22Rv1 (cell line): ENCODE data around the gene ATP11A.

Source experiments
- CTCF ChIP-seq: fragments of 450-650 bp; IDR thresholded peaks from 2 replicates; pipeline ENCODE4 v1.5.1; 2017; ENCODE audit warnings: mild to moderate bottlenecking
- ZFX ChIP-seq: fragments of 450-650 bp; IDR thresholded peaks from 2 replicates; pipeline ENCODE4 v1.6.1; 2017; ENCODE audit warnings: antibody characterized with exemption, borderline replicate concordance

DNA sequence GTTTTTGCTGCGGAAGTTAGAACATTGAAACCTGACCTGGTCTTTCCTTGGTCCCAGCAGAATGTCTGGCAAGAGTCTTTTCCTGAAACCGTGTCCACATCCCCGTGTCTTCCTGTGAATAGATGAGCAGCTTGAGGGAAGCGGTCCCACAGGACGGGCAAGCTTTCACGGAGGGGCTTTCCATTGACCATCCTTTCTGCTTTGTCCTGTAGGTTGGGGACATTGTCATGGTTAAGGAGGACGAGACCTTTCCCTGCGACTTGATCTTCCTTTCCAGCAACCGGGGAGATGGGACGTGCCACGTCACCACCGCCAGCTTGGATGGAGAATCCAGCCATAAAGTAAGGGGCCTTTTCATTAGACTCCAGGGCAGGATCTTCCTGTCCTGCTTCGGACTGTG, 126.0 kb downstream of the ATP11A start:
- no peak for TF ChIP-seq CTCF
- no peak for TF ChIP-seq ZFX
